ENCODE results near the gene FGD3.
"Not testable (repeated sequence)": the region's sequence is repeated elsewhere in the genome, so short reads cannot be mapped to it uniquely, and the experiment has no call there.

Gene FGD3

DNA sequence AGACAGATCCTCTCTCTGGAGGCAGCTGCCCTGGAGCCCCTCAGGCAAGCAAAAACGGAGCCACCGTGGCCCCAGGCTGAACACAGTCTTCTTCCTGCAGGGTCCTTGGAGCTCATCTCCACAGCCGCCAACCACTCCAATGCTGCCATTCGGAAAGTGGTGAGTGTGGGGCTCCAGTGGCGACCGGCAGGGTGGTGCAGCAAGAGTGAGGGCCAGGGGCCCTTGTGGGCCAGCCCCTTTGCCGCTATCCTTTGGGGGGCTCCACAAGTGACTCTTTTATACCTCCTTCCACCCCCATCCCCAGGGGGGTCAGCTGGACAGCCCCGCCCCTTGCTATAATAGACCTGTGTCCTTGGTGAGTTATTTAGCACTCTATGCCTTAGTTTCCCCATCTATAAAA, 63.8 kb downstream of the FGD3 start:
- DNase-seq: no peak

DNA sequence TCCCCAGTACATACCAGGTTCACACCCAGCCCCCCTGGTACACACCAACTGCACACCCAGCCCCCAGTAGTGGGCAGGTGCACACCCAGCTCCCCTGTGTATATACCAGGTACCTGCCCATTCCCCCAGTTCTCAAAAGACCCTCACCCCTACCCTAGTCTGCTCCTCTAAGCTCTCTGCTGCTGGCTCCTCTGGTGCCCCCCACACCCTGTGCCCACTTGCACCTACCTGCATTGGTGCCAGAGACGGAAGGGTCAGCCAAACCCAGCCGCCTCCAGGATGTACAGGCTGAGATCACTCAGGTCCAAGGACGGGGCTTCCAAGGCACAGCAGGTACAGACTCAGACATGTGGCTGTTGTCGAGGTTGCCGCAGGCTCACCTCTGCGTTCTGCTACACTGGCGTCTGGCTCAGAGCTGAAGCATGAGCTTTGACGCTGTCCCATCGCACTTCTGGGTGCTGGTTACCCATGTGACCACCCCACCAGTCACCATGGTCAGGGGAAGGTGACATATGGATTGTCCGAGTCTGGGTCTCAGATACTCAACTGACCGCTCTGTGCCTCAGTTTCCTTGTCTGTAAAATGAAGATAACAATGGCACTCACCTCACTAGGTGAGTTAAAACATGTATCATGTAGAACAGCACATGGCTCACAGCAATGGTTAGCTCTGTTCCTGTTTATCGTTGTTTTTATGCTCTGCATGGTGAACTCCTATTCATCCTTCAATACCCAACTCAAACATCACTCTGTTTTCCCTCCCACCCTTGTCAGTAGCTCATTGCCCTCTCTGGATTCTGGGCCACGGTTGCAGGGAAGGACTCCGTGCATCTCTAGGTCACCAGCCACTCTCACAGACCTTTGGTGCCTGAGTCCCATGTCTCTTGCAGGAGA, 65.9 kb downstream of the FGD3 start:
- no peak for DNase-seq

DNA sequence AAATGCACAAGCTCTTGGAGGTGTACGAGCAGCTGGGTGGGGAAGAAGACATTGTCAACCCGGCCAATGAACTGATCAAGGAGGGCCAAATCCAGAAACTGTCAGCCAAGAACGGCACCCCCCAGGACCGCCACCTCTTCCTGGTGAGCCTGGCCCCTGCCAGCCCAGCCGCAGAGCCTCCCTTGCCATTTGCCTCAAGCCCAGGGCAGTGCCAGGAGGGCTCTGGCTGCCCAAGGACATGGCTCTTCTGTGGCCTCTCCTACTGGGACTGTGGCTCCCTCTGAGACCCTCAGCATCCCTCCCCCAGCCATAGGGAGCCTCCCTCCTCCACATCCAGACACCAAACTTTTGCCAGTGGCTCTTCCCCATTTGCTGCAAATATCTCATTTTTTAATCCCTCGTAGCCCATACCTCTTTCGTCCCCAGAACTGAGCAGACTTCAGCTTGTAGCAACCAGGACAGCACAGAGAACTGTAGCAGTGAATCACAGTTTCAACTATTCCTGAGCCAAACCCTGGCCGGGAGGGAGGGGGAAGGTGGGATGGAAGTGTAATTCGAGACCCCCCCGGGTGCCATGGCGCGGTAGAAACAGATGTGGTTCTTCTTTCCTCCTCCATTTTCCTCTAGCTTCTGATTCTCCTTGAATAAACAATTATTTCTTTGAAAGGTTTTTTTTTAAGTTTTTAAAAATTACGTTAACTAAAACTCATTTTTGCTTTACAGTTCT, 66.7 kb downstream of the FGD3 start:
- DNase-seq: no peak

DNA sequence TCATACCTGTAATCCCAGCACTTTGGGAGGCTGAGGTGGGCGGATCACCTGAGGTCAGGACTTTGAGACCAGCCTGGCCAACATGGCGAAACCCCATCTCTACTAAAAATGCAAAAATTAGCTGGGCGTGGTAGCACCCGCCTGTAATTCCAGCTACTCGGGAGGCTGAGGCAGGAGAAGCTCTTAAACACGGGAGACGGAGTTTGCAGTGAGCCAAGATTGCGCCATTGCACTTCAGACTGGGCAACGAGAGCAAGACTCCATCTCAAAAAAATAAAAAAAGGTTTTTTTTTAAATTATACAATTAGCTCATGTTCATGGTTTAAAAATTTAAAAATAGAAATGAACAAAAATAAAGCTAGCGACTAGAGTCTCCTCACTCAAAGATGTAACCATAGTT, 67.9 kb downstream of the FGD3 start:
- DNase-seq: not testable (repeated sequence)

DNA sequence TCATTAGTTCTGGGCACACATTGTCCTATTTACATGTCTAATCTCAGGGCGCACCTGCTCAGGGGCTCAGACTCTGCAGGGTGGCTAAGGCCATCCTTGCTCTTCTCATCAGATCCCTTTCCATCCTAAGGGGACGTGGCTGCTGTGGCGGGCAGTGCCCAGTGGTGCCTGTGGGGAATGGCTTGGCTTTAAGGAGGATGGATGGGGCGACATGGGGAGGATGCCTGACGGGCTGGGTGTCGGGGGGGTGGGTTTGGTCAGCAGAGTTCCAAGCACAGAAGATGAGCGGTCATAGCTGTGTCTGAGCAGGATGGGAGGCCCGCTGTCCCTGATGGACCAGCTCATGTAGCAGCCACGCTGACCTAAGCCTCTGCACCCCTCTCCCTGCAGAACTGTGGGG, 70.3 kb downstream of the FGD3 start:
- no peak for DNase-seq

DNA sequence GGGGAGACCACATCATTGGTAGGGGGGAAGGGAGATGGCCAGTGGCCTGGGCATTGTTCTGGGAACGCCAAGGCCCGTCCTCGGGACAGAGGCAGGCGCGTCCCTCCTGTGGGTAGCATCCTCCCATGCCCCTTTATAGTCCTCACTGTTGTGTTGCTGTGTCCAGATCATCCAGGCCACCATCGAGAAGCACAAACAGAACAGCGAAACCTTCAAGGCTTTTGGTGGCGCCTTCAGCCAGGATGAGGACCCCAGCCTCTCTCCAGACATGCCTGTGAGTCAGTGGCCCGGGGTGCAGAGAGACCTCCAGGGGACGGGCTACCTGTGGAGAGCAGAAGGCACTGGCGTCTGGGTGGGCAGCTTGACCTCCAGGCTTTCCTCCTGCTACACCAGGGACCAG, 72.8 kb downstream of the FGD3 start:
- DNase-seq: no peak

DNA sequence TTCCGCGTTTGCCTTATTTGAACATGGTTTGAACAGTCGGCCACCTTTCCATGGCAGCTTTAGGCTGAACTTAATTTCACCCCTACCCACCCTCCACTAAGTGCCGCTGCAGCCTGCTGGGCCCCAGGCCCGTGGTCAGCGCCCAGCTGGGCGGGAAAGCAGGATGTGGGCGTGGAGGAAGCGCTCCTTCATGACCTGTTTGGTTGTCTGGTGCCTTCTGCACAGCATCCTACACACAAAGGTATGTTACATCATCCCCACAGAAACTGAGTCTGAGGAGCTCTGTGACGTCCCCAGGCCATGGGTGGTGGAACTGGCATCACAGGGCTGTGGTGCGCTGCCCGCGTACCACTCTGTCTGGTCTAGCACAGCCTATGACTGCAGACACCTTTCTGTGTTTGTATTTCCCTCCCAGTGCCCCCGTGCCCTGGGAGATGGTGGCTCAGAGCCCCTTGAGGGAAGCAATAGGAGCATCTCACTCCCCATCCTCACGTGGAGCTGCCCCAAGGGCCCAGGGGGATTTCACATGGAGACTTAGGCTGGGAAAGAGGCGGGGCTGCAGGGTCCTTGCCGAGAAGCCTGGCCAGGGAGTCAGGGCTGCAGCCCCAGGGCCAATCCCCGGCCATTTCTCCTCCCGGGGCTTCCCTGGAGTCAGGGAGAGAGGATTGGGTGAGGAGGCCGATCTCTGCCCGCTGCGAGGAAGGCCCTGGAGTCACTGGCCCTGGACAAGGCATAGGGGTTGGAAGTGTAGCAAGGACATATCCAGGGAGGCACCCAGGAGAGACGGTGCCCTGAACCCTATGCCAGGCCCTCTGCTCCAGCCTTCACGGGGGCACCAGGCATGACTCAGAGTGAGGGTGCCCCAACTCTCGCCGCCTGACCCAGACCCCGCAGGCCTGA, 73.7 kb downstream of the FGD3 start:
- no peak for DNase-seq

DNA sequence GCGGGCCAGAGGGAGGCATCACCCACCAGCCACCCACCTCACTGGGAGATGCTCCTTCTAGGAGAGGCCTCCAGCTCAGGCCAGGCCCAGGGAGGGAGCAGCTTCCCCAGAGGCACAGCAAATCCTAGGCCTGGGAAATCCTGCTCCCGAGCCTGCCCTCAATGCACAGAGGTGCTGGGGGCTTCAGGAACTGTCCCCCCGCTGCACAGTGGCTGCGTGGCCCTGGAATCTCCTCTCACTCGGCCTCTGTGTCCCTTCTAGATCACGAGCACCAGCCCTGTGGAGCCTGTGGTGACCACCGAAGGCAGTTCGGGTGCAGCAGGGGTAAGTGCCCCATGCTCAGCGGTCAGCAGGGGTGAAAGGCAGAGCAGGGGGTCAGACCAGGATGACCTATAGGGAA, 74.7 kb downstream of the FGD3 start:
- DNase-seq: no peak

- DNase-seq: no peak
Observed at GRCh38 chr9:93022721-93023520, 75.6 kb downstream of the FGD3 start.

GRCh38 chr9:93023521-93023815, 76.1 kb downstream of the FGD3 start:
- no peak for DNase-seq

DNA sequence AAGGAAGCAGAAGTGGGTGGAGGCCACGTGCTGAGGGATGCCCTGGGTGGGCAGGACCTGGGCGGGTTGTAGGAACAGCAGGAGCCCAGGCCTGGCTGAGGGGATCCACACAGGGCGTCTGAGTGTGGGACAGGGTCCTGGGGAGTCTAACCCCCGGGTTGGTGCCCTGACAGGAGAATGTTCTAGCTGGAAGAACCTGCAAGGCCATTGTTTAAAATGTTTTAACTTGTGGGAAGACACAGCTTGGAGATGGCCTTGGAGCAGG, 77.3 kb downstream of the FGD3 start:
- no peak for DNase-seq

GRCh38 chr9:93024986-93025630, 77.8 kb downstream of the FGD3 start:
- no peak for DNase-seq

DNA sequence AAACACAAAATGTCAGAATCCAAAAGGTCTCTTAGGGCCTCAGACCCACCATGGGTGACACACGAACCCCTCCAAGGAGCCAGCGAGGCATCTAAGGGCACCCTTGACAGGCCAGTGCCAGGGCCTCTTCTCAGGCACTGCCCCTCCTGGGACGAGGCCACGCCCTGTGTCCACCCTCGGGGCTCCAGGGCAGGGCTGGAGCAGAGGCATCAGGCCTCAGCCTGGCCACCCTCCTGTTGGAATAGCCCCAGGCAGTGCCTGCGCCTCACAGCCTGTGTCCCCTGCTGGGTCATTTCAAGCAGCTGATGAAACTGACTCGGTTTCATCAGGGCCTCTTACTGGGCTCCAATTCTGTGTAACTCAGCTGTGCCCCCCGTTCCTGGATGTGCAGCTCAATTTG, 78.4 kb downstream of the FGD3 start:
- no peak for DNase-seq

GRCh38 chr9:93026640-93027039, 79.3 kb downstream of the FGD3 start:
- no peak for DNase-seq

- DNase-seq: no peak
Observed at GRCh38 chr9:93027750-93028149, 80.4 kb downstream of the FGD3 start.

GRCh38 chr9:93028448-93029006, 81.2 kb downstream of the FGD3 start:
- no peak for DNase-seq

- DNase-seq: no peak
Observed at GRCh38 chr9:93030642-93031628, 83.6 kb downstream of the FGD3 start.

DNA sequence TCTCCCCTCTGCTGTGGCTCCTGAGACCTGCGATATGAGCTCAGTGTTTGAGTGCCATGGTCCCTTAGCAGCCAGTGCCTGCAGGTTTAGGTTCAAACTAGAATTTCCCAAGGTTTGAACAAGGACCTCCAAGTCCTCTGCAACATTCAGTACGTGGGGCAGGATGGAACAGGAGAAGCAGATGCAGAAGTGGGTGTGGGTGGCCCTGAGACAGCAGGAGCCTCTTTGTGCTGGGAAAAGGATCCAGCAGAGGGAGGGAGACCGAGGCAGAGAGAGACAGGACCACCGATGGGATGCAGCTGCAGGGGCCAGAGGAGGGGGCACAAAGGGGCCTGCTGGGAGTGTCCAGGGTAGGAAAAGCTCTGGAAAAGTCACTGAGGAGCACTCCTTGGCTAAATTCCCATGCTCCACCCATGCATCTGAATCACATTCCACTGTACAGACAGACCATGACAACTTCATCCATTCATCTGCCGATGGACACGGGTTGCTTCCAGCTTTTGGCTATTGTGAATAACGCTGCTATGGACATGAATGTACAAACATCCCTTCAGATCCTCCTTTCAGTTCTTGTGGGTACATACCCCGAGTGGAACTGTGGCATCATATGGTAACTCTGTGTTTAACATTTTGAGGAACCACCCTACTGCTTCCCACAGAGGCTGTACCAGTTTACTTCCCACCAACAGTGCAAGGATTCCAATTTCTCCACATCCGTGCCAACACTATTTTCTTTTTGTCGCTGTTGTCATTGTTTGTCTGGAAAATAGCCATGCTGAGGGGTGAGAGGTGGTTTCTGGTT, 84.5 kb downstream of the FGD3 start:
- DNase-seq: no peak

DNA sequence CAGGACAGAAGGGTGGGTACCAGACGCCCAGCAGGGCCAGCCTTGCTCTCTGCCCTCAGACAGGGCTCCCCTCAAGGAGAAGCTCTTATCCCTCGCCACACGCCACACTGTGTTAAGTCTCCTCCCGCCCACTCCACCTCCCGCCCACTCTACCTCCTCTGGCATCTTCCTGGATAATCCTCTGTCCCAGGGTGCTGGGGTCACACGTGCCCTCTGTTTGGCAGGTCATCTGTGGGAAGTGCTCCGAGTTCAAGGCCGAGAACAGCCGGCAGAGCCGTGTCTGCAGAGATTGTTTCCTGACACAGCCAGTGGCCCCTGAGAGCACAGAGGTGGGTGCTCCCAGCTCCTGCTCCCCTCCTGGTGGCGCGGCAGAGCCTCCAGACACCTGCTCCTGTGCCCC, 85.2 kb downstream of the FGD3 start:
- DNase-seq: no peak

GRCh38 chr9:93033531-93033930, 86.2 kb downstream of the FGD3 start:
- no peak for DNase-seq

Data from NCI-H446 treated with DMSO at 0.1 percent for 48 hours (cell line).